ENCODE measurements around the gene LAMC2. TPM values are rescaled to one million over a fixed set of nuclear protein-coding genes. Genes with fewer than 3 reads are reported as not detected.

LAMC2 gene
- total RNA-seq, 1 experiment from 2014 or later: 884 TPM

DNA sequence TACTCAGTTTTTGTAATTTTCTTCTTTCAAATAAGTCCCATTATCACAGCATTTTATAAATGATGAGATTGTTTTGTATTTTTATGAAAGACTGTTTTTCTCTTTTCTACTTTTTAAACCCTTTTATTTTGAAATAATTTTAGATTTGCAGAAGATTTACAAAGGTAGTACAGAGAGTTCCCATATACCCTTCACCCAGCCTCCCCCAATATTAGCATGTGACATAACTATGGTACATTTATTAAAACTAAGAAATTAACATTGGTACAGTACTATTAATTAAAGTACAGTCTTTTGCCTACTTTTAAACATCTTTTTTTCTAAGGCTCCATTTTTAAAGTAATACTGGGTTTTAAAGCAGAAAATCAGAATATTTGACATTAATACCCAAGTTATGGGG is 35.6 kb upstream of the LAMC2 start:
- no peak for DNase-seq (ENCODE audit: unreplicated experiment)
- H3K9me3 Mint-ChIP-seq (ENCODE audit: unreplicated experiment): no peaks in the 10 kb centered on the region
- BruUV-seq (replicated peaks): no TSS peak
- peak overlapping the region; percentile 95 for H3K27ac Mint-ChIP-seq (ENCODE audit: low read depth, unreplicated experiment)
- CTCF ChIA-PET: interaction anchor here (0.7 kb wide), 1 partner anchor 31 kb away, joined by 3 read pairs; no protein-coding TSS in a partner anchor
- peaks cover 31% of the 10 kb centered on the region for H3K4me1 Mint-ChIP-seq (ENCODE audit: insufficient read depth, unreplicated experiment)
- POLR2A ChIA-PET: no interaction called here
- TF ChIP-seq CTCF (IDR thresholded peaks at IDR 0.05; ENCODE audit: unreplicated experiment): no peak
- intact Hi-C loops (cut with micrococcal nuclease): no loop called here
- H3K36me3 Mint-ChIP-seq (ENCODE audit: insufficient read depth, unreplicated experiment): peaks cover 2% of the 10 kb centered on the region
- H3K27me3 Mint-ChIP-seq (ENCODE audit: insufficient read depth, unreplicated experiment): no peaks in the 10 kb centered on the region
- peak overlapping the region; percentile 15 for H3K4me3 Mint-ChIP-seq (ENCODE audit: unreplicated experiment)

DNA sequence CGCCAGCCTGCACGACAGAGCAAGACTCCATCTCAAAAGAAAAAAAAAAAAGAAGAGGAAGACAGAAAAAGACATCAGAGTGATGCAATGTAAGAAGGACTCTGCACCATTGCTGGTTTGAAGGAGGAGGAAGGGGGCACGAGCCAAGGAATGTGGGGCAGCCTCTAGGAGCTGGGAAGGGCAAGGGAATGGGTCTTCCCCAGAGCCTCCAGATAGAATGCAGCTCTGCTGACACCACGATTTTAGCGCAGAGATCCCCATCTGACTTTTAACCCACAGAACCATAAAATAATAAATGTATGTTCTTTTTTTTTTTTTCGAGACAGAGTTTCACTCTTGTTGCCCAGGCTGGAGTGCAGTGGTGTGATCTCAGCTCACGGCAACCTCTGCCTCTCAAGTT is 33.9 kb upstream of the LAMC2 start:
- Mint-ChIP-seq H3K9me3 (ENCODE audit: unreplicated experiment) (no peaks in the 10 kb centered on the region), H3K27me3 (ENCODE audit: insufficient read depth, unreplicated experiment) (no peaks in the 10 kb centered on the region), H3K27ac (ENCODE audit: low read depth, unreplicated experiment) (no peak overlapping the region), H3K4me3 (ENCODE audit: unreplicated experiment) (no peak overlapping the region), H3K36me3 (ENCODE audit: insufficient read depth, unreplicated experiment) (no peaks in the 10 kb centered on the region), H3K4me1 (ENCODE audit: insufficient read depth, unreplicated experiment) (peaks cover 37% of the 10 kb centered on the region)
- ChIA-PET CTCF (interaction anchor here (0.6 to 1.0 kb wide), 5 partner anchors 13 to 869 kb away, joined by 3 read pairs; no protein-coding TSS in a partner anchor), POLR2A (interaction anchor here (0.6 to 1.4 kb wide), 4 partner anchors 35 to 362 kb away, joined by 3 to 4 read pairs (median 4); no protein-coding TSS in a partner anchor)
- no TSS peak for BruUV-seq (replicated peaks)
- no peak for TF ChIP-seq CTCF (IDR thresholded peaks at IDR 0.05; ENCODE audit: unreplicated experiment)
- intact Hi-C loops (cut with micrococcal nuclease): no loop called here
- DNase-seq (ENCODE audit: unreplicated experiment): no peak

GRCh38 chr1:183155939-183156338 is 30.1 kb upstream of the LAMC2 start:
- Mint-ChIP-seq H3K36me3 (ENCODE audit: insufficient read depth, unreplicated experiment) (peaks cover 6% of the 10 kb centered on the region), H3K4me3 (ENCODE audit: unreplicated experiment) (no peak overlapping the region), H3K9me3 (ENCODE audit: unreplicated experiment) (no peaks in the 10 kb centered on the region), H3K27ac (ENCODE audit: low read depth, unreplicated experiment) (no peak overlapping the region), H3K4me1 (ENCODE audit: insufficient read depth, unreplicated experiment) (peaks cover 17% of the 10 kb centered on the region), H3K27me3 (ENCODE audit: insufficient read depth, unreplicated experiment) (no peaks in the 10 kb centered on the region)
- BruUV-seq (replicated peaks): no TSS peak
- intact Hi-C loops (cut with micrococcal nuclease): no loop called here
- ChIA-PET POLR2A (interaction anchor here (0.8 kb wide), 1 partner anchor 18 kb away, joined by 3 read pairs; no protein-coding TSS in a partner anchor), CTCF (interaction anchor here (0.6 kb wide), 2 partner anchors 31 to 274 kb away, joined by 3 read pairs; no protein-coding TSS in a partner anchor)
- no peak for DNase-seq (ENCODE audit: unreplicated experiment)
- TF ChIP-seq CTCF (IDR thresholded peaks at IDR 0.05; ENCODE audit: unreplicated experiment): no peak

- no peak overlapping the region for H3K27ac Mint-ChIP-seq (ENCODE audit: low read depth, unreplicated experiment)
- H3K36me3 Mint-ChIP-seq (ENCODE audit: insufficient read depth, unreplicated experiment): peaks cover 6% of the 10 kb centered on the region
- peak overlapping the region; percentile 48 for H3K4me3 Mint-ChIP-seq (ENCODE audit: unreplicated experiment)
- peak; percentile 99 for DNase-seq (ENCODE audit: unreplicated experiment)
- H3K27me3 Mint-ChIP-seq (ENCODE audit: insufficient read depth, unreplicated experiment): no peaks in the 10 kb centered on the region
- ChIA-PET CTCF (interaction anchor here (0.6 to 1.4 kb wide), 6 partner anchors 16 to 153 kb away, joined by 3 to 6 read pairs (median 4); no protein-coding TSS in a partner anchor), POLR2A (interaction anchor here (0.6 to 8.0 kb wide), 14 partner anchors 11 to 225 kb away, joined by 3 to 69 read pairs (median 5); partner anchors contain the start of gene LAMC2)
- intact Hi-C loops (cut with micrococcal nuclease): loop anchor here (1.0 kb wide), 3 partner anchors 21 to 198 kb away; partner anchors contain the start of gene LAMC2
- H3K4me1 Mint-ChIP-seq (ENCODE audit: insufficient read depth, unreplicated experiment): peaks cover 27% of the 10 kb centered on the region
- no TSS peak for BruUV-seq (replicated peaks)
- TF ChIP-seq CTCF (IDR thresholded peaks at IDR 0.05; ENCODE audit: unreplicated experiment): no peak
- no peaks in the 10 kb centered on the region for H3K9me3 Mint-ChIP-seq (ENCODE audit: unreplicated experiment)
Observed at GRCh38 chr1:183159960-183160359, 26.1 kb upstream of the LAMC2 start.

All from MCF 10A (cell line).